IMR-90 (cell line): Measurements from ENCODE around the gene MIOX. TPM values are rescaled to one million over a fixed set of nuclear protein-coding genes. Genes with fewer than 3 reads are reported as not detected.
A peak's percentile ranks its signal among the peaks of the same experiment; 100 is the strongest.

Experiments
- ATAC-seq: fragments of 200-7000 bp; cut with Tn5 transposase; 2 replicates; pipeline ENCODE4 v1.9.1; 2020; ENCODE audit warnings: low read depth, mild to moderate bottlenecking, moderate library complexity
- BruUV-seq: library from RNA; stranded (reverse); fragments of 400-500 nt; replicated peaks from 2 replicates; lab custom pipeline; 2021; lab: Mats Ljungman, UMichigan
- CTCF ChIA-PET: fragments of 300-600 bp; formaldehyde crosslinking; extraction: SDS; loops from one replicate; lab custom pipeline; 2021; ENCODE audit warnings: antibody characterized with exemption; lab: Yijun Ruan, JAX
- POLR2A ChIA-PET: fragments of 300-600 bp; sonication (Branson Sonifier 250); formaldehyde crosslinking; loops from one replicate; lab custom pipeline; 2022; ENCODE audit warnings: antibody characterized with exemption; ENCODE audit not compliant: unreplicated experiment; lab: Charles Lee
- DNase-seq: peaks from one replicate; pipeline ENCODE4 v3.0.0; 2013
- H2AFZ ChIP-seq: replicated peaks from 2 replicates; pipeline ENCODE3; 2013; ENCODE audit warnings: low read length, mild to moderate bottlenecking; ENCODE audit not compliant: poor library complexity
- H2AK5ac ChIP-seq: 2 replicates; pipeline ENCODE4 v1.6.1; 2013; ENCODE audit warnings: low read depth, low read length, inconsistent platforms
- H2AK9ac ChIP-seq: replicated peaks from 2 replicates; pipeline ENCODE3; 2013; ENCODE audit warnings: mild to moderate bottlenecking, low read depth, low read length, moderate library complexity; ENCODE audit not compliant: poor library complexity
- H2BK120ac ChIP-seq: 2 replicates; pipeline ENCODE4 v1.6.1; 2013; ENCODE audit warnings: low read depth, low read length, inconsistent platforms
- H2BK15ac ChIP-seq: 3 replicates; pipeline ENCODE4 v1.6.1; 2013; ENCODE audit warnings: low read depth, low read length, inconsistent platforms
- H2BK20ac ChIP-seq: 2 replicates; pipeline ENCODE4 v1.6.1; 2013; ENCODE audit warnings: low read depth, mild to moderate bottlenecking, inconsistent platforms, low read length, moderate library complexity
- H2BK5ac ChIP-seq: 2 replicates; pipeline ENCODE4 v1.6.1; 2013; ENCODE audit warnings: mild to moderate bottlenecking, low read depth, low read length, inconsistent platforms; ENCODE audit not compliant: poor library complexity, severe bottlenecking
- H3K14ac ChIP-seq: replicated peaks from 2 replicates; pipeline ENCODE4 v1.6.1; 2013; ENCODE audit warnings: low read depth, low read length, inconsistent platforms
- H3K18ac ChIP-seq: 2 replicates; pipeline ENCODE4 v1.6.1; 2013; ENCODE audit warnings: low read depth, low read length, control low read depth
- H3K23ac ChIP-seq: 2 replicates; pipeline ENCODE4 v1.6.1; 2013; ENCODE audit warnings: low read depth, low read length, inconsistent platforms
- H3K27ac ChIP-seq: 2 replicates; pipeline ENCODE4 v1.5.1; 2013; ENCODE audit warnings: mild to moderate bottlenecking, control low read depth, low read length; ENCODE audit not compliant: insufficient read depth
- H3K27me3 ChIP-seq: 2 replicates; pipeline ENCODE4 v1.6.1; 2013; ENCODE audit warnings: low read length; ENCODE audit not compliant: control insufficient read depth, insufficient read depth
- H3K36me3 ChIP-seq: 2 replicates; pipeline ENCODE4 v1.6.1; 2013; ENCODE audit warnings: low read length, mixed read lengths; ENCODE audit not compliant: control insufficient read depth, insufficient read depth
- H3K4ac ChIP-seq: 2 replicates; pipeline ENCODE4 v1.6.1; 2013; ENCODE audit warnings: low read depth, low read length, inconsistent platforms
- H3K4me1 ChIP-seq: 2 replicates; pipeline ENCODE4 v1.6.1; 2013; ENCODE audit warnings: low read length, mixed read lengths; ENCODE audit not compliant: control insufficient read depth, insufficient read depth
- H3K4me2 ChIP-seq: 2 replicates; pipeline ENCODE4 v1.6.1; 2013; ENCODE audit warnings: low read depth, mild to moderate bottlenecking, control low read depth, low read length, moderate library complexity
- H3K4me3 ChIP-seq: 2 replicates; pipeline ENCODE4 v1.5.1; 2013; ENCODE audit warnings: low read depth, mild to moderate bottlenecking, control low read depth, low read length, moderate library complexity; ENCODE audit not compliant: insufficient read depth
- H3K56ac ChIP-seq: 2 replicates; pipeline ENCODE4 v1.6.1; 2013; ENCODE audit warnings: low read length, inconsistent platforms; ENCODE audit not compliant: insufficient read depth; ENCODE audit errors: extremely low read depth
- H3K79me1 ChIP-seq, 2 experiments: 2 replicates each; pipeline ENCODE4 v1.6.1; 2013; ENCODE audit warnings: low read length in 2 of 2, inconsistent platforms in 1 of 2, low read depth in 1 of 2
- H3K9ac ChIP-seq: 2 replicates; pipeline ENCODE4 v1.6.1; 2013; ENCODE audit warnings: low read depth, low read length, control low read depth
- H3K9me1 ChIP-seq: 2 replicates; pipeline ENCODE4 v1.6.1; 2013; ENCODE audit warnings: low read length, inconsistent platforms; ENCODE audit not compliant: insufficient read depth
- H3K9me3 ChIP-seq: 2 replicates; pipeline ENCODE4 v1.6.1; 2013; ENCODE audit warnings: low read length; ENCODE audit not compliant: control insufficient read depth, insufficient read depth
- H4K20me1 ChIP-seq: 2 replicates; pipeline ENCODE4 v1.6.1; 2013; ENCODE audit warnings: low read length, inconsistent platforms; ENCODE audit not compliant: insufficient read depth
- H4K5ac ChIP-seq: 2 replicates; pipeline ENCODE4 v1.6.1; 2013; ENCODE audit warnings: mild to moderate bottlenecking, low read depth, low read length, control low read depth
- H4K8ac ChIP-seq, 2 experiments: 2 replicates each; pipeline ENCODE4 v1.6.1; 2013; ENCODE audit warnings: low read depth in 2 of 2, low read length in 2 of 2, control low read depth in 1 of 2, inconsistent platforms in 1 of 2
- H4K91ac ChIP-seq: 2 replicates; pipeline ENCODE4 v1.6.1; 2013; ENCODE audit warnings: low read depth, low read length, inconsistent platforms; ENCODE audit not compliant: insufficient read depth
- CHD1 ChIP-seq: IDR thresholded peaks from 2 replicates; pipeline ENCODE4 v1.6.1; 2012; ENCODE audit warnings: low read depth, low read length, improper control_type of control experiment
- MAFK ChIP-seq: IDR thresholded peaks from 2 replicates; pipeline ENCODE4 v1.6.1; 2012; ENCODE audit warnings: low read depth, low read length, improper control_type of control experiment
- MAZ ChIP-seq: IDR thresholded peaks from 2 replicates; pipeline ENCODE4 v1.6.1; 2012; ENCODE audit warnings: low read depth, mild to moderate bottlenecking, low read length, improper control_type of control experiment, moderate library complexity, borderline replicate concordance
- MXI1 ChIP-seq: IDR thresholded peaks from 2 replicates; pipeline ENCODE4 v1.6.1; 2012; ENCODE audit warnings: low read depth, mild to moderate bottlenecking, low read length, moderate library complexity, borderline replicate concordance
- NFE2L2 ChIP-seq: fragments of 150-350 bp; IDR thresholded peaks from 2 replicates; pipeline ENCODE4 v1.6.1; 2016; ENCODE audit warnings: low read depth, mild to moderate bottlenecking, low read length
- POLR2A ChIP-seq: IDR thresholded peaks from 2 replicates; pipeline ENCODE4 v1.6.1; 2012; ENCODE audit warnings: mild to moderate bottlenecking, low read depth, low read length
- RAD21 ChIP-seq: IDR thresholded peaks from 2 replicates; pipeline ENCODE4 v1.6.1; 2012; ENCODE audit warnings: low read length, improper control_type of control experiment
- RFX5 ChIP-seq: IDR thresholded peaks from 2 replicates; pipeline ENCODE4 v1.8.0; 2012; ENCODE audit warnings: low read depth, mild to moderate bottlenecking, low read length, moderate library complexity
- SMC3 ChIP-seq: fragments of 150-350 bp; IDR thresholded peaks from 2 replicates; pipeline ENCODE4 v1.6.1; 2016; ENCODE audit warnings: low read depth, mild to moderate bottlenecking, antibody characterized with exemption, low read length, moderate library complexity
- WGBS, 2 experiments: methylation state at CpG; one replicate each; pipeline versions ENCODE4 v1.1.5 to v1.1.7; 2013; ENCODE audit warnings: missing lambda C conversion rate in 2 of 2; ENCODE audit not compliant: insufficient read length in 1 of 2; ENCODE audit errors: extremely low coverage in 2 of 2; 5-methylcytosine and 5-hydroxymethylcytosine counted together
- dilution Hi-C: fragments of 300-500 bp; cut with HindIII; formaldehyde crosslinking; loops from one replicate; pipeline ENCODE4 v1.14.3; 2018; ENCODE audit warnings: low sequenced_read_pairs; ENCODE audit not compliant: unreplicated experiment
- in situ Hi-C: fragments of 300-500 bp; cut with MboI; formaldehyde crosslinking; loops from 3 replicates; pipeline ENCODE4 v1.14.3; 2019; ENCODE audit warnings: low sequenced_read_pairs, inconsistent platforms, mixed read lengths
- intact Hi-C: fragments of 100-400 bp; cut with micrococcal nuclease; formaldehyde crosslinking; loops from 2 replicates; pipeline ENCODE4 v1.10.0; 2022
- polyA plus RNA-seq, 3 experiments: library from polyadenylated mRNA; depleted of rRNA; stranded (reverse); fragments of >200 nt; gene quantifications; 2 replicates each; pipeline ENCODE4 v1.2.3, GENCODE V29; 2012; ENCODE audit warnings: low replicate concordance in 1 of 3
- total RNA-seq: library from RNA; depleted of rRNA; stranded (reverse); fragments of >200 nt; gene quantifications from 2 replicates; pipeline ENCODE4 v1.2.3, GENCODE V29; 2012
- TF ChIP-seq, protein P1 (sequence below): conservative IDR thresholded peaks from 2 replicates; pipeline ENCODE4 v1.5.1; 2012; ENCODE audit warnings: mild to moderate bottlenecking, low read depth, low read length, improper control_type of control experiment
- TF ChIP-seq, protein P2 (sequence below): fragments of 150-350 bp; IDR thresholded peaks from 2 replicates; pipeline ENCODE4 v1.6.1; 2017; ENCODE audit warnings: mild to moderate bottlenecking, antibody characterized with exemption, low read length, low read depth
- TF ChIP-seq, protein P3 (sequence below): fragments of 150-350 bp; IDR thresholded peaks from 2 replicates; pipeline ENCODE4 v1.6.1; 2016; ENCODE audit warnings: low read depth, mild to moderate bottlenecking, low read length, moderate library complexity, borderline replicate concordance

Gene MIOX
- total and polyA plus RNA-seq, 2 of the 4 experiments (the other 2 are of a cell fraction), result not detected

DNA sequence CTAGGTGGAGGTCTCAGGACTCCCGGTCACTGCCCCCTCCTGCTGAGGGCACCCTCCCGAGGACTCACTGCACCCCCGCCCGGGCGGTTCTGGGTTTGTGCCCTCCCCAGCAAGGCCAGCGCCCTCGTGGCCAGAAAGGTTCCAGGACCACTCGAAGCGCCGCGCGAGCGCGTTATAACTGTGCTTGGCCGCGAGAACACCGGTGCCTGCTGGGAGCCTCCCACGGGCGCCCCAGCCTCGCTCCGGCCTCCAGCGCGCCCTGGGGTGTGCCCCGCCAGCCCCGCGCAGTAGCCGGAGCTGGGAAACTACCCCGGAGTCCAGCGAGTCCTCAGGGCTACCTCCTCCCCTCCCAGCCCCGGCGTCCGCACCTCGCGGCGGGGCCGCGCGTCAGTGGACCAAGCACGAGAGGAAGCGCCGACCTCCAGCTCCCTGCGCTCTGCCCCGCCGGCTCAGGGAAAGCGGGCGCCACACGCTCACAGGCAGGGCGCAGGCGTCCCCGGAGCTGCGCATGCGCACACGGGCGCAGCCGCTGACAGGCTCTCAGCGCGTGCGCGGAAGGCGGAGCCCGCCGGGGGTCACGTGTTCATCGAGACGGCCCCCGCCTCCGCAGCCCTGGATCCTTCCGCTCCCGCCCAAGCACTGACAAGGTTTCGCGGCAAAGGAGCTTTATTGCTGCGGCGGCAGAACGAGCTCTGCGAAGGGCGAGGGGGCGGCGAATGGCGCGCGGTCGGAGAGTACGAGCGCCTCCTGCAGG lies 38.6 kb downstream of the MIOX start, which contains the start of gene SCO2:
Gene SCO2, minus strand, starts transcription at position 495 of the 754 bp plus-strand sequence. CDS start 1,187 bp downstream, outside the sequence.
- Histone ChIP-seq H2AK9ac (peak within 1 kb of the TSS; percentile 99), H2BK120ac (peak within 1 kb of the TSS; percentile 52; the same call in 1 of the 2 replicates)
- in situ Hi-C loops, result loop anchor here (5.0 kb wide), 1 partner anchor 52 kb away; the partner anchor contains the start of gene CPT1B
- TF ChIP-seq, protein P1, sequence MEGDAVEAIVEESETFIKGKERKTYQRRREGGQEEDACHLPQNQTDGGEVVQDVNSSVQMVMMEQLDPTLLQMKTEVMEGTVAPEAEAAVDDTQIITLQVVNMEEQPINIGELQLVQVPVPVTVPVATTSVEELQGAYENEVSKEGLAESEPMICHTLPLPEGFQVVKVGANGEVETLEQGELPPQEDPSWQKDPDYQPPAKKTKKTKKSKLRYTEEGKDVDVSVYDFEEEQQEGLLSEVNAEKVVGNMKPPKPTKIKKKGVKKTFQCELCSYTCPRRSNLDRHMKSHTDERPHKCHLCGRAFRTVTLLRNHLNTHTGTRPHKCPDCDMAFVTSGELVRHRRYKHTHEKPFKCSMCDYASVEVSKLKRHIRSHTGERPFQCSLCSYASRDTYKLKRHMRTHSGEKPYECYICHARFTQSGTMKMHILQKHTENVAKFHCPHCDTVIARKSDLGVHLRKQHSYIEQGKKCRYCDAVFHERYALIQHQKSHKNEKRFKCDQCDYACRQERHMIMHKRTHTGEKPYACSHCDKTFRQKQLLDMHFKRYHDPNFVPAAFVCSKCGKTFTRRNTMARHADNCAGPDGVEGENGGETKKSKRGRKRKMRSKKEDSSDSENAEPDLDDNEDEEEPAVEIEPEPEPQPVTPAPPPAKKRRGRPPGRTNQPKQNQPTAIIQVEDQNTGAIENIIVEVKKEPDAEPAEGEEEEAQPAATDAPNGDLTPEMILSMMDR, result peak; percentile 63
- TF ChIP-seq NFE2L2 (no peak), SMC3 (0 out of 2 replicates have a peak, but pooled peaks have one; percentile 7), MAZ (peak; percentile 70; the same call in 1 of the 2 replicates), RFX5 (no peak), MXI1 (peak; percentile 78; the same call in 1 of the 2 replicates), POLR2A (peak; percentile 83), CHD1 (no peak), MAFK (peak; percentile 74), RAD21 (peak; percentile 47)
- TF ChIP-seq, protein P2, sequence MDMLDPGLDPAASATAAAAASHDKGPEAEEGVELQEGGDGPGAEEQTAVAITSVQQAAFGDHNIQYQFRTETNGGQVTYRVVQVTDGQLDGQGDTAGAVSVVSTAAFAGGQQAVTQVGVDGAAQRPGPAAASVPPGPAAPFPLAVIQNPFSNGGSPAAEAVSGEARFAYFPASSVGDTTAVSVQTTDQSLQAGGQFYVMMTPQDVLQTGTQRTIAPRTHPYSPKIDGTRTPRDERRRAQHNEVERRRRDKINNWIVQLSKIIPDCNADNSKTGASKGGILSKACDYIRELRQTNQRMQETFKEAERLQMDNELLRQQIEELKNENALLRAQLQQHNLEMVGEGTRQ, result peak; percentile 98
- TF ChIP-seq, protein P3, sequence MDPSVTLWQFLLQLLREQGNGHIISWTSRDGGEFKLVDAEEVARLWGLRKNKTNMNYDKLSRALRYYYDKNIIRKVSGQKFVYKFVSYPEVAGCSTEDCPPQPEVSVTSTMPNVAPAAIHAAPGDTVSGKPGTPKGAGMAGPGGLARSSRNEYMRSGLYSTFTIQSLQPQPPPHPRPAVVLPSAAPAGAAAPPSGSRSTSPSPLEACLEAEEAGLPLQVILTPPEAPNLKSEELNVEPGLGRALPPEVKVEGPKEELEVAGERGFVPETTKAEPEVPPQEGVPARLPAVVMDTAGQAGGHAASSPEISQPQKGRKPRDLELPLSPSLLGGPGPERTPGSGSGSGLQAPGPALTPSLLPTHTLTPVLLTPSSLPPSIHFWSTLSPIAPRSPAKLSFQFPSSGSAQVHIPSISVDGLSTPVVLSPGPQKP, result no peak

More for the DNA sequence above, 38.6 kb downstream of the MIOX start, which contains the start of gene SCO2:
- ChIA-PET CTCF (interaction anchor here (0.5 to 1.6 kb wide), 12 partner anchors 16 to 230 kb away, joined by 3 to 8 read pairs (median 4); partner anchors contain the start of genes CHKB, LMF2, NCAPH2 and SYCE3), POLR2A (interaction anchor here (0.6 to 0.7 kb wide), 3 partner anchors 17 to 54 kb away, joined by 3 to 4 read pairs (median 3); partner anchors contain the start of genes LMF2, NCAPH2 and SYCE3)
- peak within 1 kb of the TSS; percentile 96 for H3K4ac ChIP-seq
- peak within 1 kb of the TSS; percentile 83 for H3K56ac ChIP-seq
- peak within 1 kb of the TSS; percentile 2; the same call in 1 of the 2 replicates for H3K23ac ChIP-seq
- H4K91ac ChIP-seq, result peak within 1 kb of the TSS; percentile 76; the same call in 1 of the 2 replicates
- dilution Hi-C loops, result no loop called here
- DNase-seq (peak; percentile 97), ATAC-seq (peak; percentile 71)
- no peak within 1 kb of the TSS for H2BK15ac ChIP-seq
- H2AFZ ChIP-seq, result peak within 1 kb of the TSS; percentile 96
- H3K18ac ChIP-seq, result peak within 1 kb of the TSS; percentile 48; the same call in 1 of the 2 replicates
- no peaks in the 10 kb centered on the region for H3K9me3 ChIP-seq
- no peaks in the 10 kb centered on the region for H3K27me3 ChIP-seq
- H3K27ac ChIP-seq, result peak within 1 kb of the TSS; percentile 96
- H3K36me3 ChIP-seq, result peaks cover 24% of the 10 kb centered on the region
- peak within 1 kb of the TSS; percentile 79 for H4K5ac ChIP-seq
- WGBS, 2 experiments, result 1% methylated on average over 63 of the region's 84 CpGs; no CpG with 5 or more reads in 1 of the 2 experiments
- H2BK20ac ChIP-seq, result no peak within 1 kb of the TSS
- peak within 1 kb of the TSS; percentile 89 for H3K9ac ChIP-seq
- H4K20me1 ChIP-seq, result peaks cover 19% of the 10 kb centered on the region
- no TSS peak for BruUV-seq
- peaks cover 11 to 46% of the 10 kb centered on the region in 2 experiments for H3K79me1 ChIP-seq
- H3K4me3 ChIP-seq, result peak within 1 kb of the TSS; percentile 84
- peaks cover 13% of the 10 kb centered on the region for H3K4me1 ChIP-seq
- H2BK5ac ChIP-seq, result peak within 1 kb of the TSS; percentile 85
- peak within 1 kb of the TSS; percentile 82 to 91; a peak in 3 of 4 replicates for H4K8ac ChIP-seq
- peak within 1 kb of the TSS; percentile 90 for H3K4me2 ChIP-seq
- peak within 1 kb of the TSS; percentile 94 for H2AK5ac ChIP-seq
- peak within 1 kb of the TSS; percentile 92 for H3K14ac ChIP-seq
- H3K9me1 ChIP-seq, result peaks cover 12% of the 10 kb centered on the region
- intact Hi-C loops, result loop anchor here (5.0 kb wide), 1 partner anchor 57 kb away; the partner anchor contains the start of gene CHKB
